Activated CD8-positive, alpha-beta memory T cell treated with anti-CD3 and anti-CD28 coated beads for 4 hours (primary cell): Measurements from ENCODE around the gene NFASC.
A peak's percentile ranks its signal among the peaks of the same experiment; 100 is the strongest.

Experiments used
- DNase-seq, 2 donors: peaks; one replicate each; pipeline ENCODE4 v3.0.0-alpha.2; 2020; ENCODE audit warnings: low read depth in 2 of 2

The NFASC gene

DNA sequence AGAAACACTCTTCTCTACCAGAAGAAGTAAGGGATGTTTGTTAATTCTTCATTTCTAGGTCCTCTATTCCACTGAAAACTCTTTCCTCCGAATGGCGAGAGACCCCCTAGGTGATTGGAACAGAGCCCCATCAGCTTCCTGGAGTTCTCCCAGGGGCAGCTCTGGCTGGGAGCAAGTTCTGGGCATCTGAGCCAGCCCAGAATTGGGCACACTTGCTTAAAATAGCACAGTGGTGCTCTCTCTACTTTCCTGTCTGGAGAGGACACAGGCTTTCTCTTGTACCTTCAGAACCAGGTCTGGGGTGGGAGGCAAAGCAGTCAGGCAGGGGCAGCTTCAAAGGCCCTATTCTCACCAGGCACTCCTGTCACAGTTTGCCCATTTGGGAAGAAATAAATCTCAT is 89.2 kb downstream of the NFASC start:
- no peak for DNase-seq

DNA sequence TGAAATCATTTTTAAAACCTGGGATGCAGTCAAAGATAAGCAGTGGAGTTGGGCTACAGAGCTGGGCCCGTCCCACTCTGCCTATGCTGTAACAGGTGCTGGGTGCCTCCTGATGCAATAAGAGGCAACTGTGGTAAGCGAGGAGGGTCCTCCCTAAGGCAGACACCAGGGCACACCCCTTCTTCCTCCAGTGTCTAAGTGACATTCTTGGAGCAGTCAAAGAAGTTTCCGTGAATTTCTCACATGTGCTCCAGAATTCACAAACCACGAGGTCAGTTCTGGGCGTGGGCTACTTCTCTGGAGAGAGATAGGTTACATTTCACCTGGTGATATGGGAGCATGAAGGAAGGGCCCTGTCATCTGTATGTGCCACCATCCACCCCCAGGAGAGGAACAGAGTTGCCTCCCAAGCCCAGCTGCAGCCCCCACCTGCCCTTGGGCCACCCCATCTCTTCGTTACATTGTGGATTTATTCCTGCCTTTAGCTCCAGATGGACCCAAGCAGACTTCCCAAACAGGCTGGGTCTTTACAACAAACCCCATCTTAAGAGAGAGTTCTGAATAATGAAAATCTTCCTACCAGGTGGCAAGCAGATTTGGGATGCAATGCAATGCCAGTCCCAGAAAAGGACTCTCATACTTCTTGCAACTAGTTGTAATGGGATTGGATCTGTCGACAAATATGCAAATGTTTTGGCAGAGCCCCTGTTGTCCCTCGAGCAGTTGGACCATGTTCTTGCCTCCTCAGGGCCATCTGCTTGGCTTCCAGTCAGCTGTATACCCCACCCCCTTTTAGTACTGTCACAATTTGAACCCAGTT is 89.9 kb downstream of the NFASC start:
- no peak for DNase-seq

DNA sequence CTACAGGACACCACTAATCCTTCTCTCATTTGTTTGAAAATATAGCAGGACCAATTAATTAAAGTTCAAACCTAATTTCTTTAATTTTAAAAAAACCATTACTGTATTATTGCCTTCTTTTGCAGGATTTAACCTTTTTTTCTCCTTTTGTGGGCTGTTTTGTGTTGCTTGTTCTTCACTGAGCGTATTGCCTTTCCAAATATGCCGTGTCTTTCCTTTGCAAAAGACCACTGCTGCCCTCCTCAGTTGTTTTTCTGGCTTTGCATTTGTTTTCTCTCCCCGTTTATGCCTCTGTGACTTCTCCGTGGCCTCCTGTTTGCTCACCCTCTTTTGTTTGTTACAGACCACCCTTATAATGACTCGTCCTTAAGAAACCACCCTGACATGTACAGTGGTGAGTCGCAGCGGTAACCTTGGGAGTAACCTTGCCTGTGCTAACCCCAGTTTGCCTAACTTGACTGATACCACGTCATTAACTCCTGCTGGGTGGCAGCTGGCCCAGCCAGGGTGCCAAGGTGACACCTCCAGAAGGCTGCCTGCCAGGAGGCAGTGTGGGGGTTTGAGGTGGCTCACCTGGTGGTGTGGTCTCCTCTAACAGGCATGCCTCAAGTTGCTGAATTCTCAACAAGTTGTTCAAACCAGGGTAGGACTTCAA is 91.2 kb downstream of the NFASC start:
- DNase-seq: no peak

DNA sequence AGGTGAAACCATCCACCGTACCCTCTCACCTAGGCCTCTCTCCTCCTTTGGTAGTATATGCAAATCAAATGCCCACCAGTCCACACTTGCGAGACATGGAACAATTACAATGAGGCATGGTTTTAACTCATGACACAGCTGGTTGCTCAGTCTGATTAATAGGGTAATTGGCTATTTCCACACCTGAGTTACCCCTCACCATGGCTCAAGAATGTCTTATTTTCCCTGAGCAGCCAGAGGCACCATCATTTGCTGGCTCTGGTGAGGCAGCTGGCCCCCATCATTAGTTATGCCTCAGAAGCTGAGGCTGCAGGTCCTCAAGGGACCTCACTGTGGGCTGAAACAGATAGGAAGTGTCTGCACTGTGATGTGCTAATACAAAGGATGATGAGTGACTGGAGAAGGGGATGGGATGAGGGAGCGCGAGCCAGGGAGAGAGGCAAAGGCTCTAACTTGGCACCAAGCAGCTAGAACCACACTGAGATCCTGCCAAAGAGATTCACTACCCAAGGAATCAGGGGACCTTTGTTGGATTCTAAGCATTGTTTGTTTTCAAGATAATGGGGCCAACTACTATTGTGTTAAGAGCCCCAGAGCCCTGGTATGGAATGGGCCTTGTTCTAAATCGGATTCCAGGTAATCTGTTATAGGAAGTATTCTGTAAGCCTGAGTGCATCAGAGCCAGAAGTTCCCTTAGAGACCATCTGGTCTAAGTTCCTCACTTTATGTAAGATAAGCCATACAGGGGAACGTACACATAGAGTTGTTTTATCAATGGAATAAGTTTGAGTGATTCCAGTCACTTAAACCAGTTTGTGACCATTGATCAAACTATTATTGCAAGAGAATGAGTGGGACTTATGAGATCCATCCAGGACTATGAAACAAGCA is 92.3 kb downstream of the NFASC start:
- no peak for DNase-seq

DNA sequence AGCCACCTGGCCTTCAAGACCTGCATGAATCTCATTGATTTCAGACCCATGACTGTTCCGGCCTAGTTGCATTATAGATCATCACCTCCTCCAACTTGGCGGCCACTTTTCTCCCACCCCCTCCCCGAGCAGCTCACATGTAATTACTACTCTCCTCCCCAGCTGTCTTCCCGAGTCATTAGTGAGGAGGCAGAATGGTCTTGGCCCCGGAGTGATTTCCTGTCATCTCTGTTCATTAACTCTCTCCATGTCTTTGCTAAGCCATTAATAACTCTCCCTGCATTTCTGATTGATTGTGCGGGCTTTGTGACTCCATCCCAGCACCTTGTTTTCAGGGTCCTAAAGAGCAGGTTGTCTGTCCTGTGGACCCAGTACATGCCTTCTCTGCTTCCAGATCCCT is 96.8 kb downstream of the NFASC start:
- no peak for DNase-seq

DNA sequence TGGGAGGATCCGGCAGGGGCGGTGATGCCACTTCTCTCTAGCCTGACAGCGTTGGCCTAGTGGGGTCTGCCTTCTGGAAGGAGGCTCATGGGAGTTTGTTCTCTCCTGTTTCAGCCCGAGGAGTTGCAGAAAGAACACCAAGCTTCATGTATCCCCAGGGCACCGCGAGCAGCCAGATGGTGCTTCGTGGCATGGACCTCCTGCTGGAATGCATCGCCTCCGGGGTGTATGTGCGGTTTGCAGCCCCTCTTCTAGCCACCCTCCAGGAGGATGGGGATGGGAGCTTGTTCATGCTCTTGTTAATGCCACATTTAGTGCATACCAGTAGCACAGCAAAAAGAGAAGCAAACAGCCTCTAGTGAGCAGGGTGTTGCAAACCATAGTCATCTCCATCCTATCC is 97.5 kb downstream of the NFASC start:
- no peak for DNase-seq

DNA sequence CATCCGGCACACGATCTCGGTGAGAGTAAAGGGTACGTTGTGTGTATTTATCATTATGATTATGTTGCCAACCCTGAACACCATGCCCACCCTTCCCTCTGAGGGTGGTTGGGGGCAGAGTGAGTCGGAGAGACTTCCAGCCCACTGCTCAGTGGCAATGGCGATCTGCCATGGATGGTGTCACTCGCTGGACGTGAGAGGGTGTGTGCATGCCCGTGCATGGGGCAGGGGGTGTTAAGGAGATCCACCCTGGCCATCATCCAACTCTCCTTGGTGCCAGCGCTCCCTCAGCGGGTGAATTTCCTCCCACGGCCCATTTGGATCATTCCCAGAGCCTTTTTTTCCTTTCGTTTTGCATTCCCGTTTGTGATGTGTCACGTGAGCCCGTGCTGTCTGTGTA is 98.3 kb downstream of the NFASC start:
- no peak for DNase-seq

DNA sequence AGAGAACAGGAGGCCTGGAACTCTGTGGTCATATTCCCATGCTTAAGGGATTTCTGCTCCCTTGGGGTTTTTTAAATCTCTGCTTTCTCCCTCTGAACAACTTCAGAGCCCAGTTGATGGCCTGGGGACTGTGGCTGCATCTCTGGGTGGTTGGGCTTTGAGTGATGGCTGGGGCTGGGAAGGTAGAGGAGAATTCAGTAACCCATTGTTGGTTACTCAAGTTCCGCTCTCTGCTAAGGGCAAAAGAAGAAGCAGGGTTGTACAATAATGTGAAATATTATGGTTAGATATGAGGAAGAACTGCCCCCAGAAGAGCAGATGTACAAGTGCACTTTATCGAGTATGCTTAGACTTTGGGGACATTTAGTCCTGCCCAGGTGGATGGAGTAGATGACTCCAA is 100.3 kb downstream of the NFASC start:
- DNase-seq: no peak

DNA sequence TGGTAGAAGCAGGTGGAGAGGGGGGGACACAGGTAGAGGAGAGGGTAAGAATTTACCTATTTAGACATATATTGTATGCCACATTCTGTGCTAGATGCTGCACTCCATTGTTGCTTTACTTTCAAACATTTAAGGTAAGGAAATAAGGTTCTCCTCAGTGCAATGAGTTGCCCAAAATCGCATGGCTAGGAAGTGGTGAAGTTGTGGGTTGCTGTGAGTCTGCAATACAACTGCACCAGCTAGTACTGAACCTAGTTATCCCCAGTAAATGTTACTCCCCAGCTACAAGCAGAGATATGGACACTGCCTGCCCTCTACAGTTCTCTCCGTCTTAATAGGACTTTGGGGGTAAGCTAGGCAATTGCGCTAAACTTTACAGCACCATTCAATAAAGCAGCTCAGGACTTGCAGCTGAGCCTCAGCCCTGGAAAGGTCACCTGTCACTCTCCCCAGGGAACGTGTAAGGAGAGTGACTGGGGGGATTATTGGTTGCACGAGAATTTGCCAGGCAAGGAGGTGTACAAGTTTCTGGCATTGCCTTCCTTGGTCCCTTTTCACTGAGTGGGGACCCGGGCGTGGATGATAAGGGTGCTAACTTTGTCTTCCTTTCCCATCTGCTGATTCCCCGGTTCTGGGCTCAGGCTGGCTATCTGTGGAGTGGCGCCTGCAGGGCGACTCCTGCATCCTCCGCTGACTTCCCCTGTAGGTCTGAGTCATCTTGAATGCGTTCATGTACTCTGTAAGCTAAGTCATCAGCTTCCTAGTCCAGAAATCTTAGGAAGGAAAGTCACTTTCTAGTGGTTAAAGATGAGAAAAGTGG is 101.1 kb downstream of the NFASC start:
- DNase-seq: no peak

DNA sequence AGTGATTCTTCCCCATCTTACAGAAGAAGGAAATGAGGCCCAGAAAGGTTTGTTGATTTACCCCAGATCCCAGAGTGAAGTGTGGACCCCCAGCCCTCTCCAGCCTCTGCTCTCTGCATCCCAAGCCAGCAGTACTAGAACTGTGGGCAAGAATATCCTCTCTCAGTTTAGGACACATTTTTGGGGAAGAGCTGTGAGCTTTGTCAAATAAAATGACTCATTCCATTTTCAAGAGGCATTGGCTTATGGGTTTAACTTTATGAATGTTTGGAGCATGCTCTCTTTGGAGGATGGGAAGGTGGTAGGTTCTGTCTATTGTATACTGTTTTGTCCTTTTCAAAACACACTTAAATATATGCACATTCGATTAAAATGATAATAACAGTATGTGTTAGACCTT is 101.8 kb downstream of the NFASC start:
- DNase-seq: no peak

DNA sequence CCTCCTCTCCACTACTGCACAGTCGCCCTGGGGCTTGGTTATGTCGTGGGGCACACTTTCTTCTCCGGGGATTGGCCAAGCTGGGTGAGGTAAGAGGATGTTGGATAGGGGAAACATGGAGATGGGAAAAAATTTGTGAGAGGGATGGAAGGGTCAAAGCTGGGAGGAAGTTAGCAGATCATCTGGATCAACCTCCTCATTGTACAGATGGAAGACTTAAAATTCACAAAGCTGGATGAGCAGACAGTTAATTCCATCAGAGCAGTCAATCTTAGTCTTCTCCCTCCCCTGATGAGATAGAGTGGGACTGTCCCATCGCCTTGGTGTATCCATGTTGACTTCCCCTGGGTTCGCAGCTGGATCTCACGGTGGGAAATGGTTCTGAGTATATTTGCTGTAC is 102.8 kb downstream of the NFASC start:
- no peak for DNase-seq

DNA sequence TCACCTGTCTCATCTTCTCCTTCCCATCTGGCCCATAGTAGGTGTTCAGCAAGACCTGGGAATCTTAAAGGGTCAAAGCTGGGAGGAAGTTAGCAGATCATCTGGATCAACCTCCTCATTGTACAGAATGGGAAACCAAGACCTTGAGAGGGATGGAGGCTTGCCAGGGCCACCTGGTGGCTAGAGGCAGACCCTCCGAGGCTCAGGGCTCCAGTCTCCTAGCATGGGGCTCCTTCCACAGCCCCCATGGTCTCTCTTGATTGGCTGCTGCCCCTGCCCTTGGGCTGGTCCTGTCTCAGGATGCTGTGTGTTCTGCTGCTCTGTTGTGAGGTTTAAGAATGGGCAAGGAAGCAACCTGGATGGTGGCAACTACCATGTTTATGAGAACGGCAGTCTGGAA is 103.7 kb downstream of the NFASC start:
- no peak for DNase-seq

DNA sequence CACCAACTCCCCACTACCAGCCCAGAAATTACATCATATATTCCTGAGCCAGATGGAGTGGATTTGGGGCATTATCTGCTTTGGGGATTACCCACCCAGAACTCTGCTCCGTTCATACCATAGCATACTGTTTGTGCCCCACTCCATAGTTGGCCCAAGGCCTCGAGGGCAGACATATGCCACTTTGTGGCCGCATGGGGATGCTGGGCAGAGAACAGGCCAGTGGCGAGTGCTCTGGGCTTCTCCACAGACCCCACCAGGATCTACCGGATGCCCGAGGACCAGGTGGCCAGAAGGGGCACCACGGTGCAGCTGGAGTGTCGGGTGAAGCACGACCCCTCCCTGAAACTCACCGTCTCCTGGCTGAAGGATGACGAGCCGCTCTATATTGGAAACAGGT is 104.4 kb downstream of the NFASC start:
- DNase-seq: no peak

DNA sequence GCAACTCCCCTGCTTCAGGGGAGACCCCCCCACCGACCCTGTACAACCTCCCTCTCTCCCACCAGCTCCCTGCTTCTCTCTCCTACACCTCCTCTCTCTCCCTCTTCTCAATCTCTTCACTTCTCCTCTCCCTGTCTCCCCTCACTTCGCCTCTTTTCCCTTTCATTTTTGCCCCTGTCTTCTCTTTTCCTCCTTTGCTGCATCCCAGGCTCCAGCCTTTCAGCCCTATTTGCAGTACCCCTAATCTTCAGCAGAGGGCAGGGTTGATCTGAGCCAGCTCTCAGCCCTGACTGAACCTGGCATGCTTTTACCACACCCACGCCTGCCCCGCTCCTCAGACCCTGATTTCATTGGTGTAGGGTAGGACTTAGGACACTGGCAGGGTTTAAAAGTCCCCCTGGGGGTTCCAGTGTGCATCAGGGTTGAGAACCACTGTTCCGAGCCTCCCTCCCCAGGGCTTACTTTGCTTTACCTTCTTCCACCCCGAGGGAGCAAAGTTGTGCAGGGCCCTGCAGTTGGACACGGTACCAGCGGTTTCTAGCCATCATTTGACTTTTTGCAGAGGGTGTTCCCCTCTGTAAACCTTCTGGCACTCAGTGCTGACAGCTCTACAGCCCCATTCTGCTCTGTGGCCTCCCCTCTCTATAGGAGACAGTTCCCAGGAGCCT is 105.0 kb downstream of the NFASC start:
- peak in 1 of 2 donors; percentile 12 for DNase-seq

DNA sequence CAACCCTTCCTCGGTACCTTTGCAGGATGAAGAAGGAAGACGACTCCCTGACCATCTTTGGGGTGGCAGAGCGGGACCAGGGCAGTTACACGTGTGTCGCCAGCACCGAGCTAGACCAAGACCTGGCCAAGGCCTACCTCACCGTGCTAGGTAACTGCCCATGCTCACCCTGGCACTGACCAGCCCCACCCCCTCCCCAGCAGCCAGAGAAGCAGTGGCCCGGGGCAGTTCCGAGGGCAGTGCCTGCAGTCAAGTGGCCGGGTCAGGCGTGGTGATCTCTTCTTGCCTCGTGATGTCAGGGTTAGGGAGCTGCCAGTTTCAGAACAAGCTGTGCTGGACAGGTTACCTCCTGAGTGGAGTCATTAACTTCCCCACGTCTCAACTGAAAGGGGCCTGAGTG is 106.0 kb downstream of the NFASC start:
- DNase-seq: no peak

DNA sequence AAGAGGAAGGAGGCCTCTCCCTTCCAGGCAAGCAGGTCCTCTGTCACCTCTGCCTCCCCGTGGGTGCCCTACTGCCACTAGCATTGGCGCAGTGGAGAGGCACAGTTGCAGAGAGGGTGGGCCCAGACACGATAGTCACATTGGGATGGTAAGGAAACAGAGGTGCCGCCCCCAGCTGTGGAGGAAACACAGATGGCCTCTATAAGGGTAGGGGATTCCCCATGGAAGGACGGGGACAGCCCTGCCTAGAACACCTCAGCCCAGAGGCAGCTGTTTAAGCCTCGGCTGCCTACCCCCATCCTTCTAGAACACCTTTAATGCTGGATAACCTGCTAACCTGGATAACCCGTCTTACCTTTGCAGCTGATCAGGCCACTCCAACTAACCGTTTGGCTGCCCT is 106.7 kb downstream of the NFASC start:
- DNase-seq: no peak

DNA sequence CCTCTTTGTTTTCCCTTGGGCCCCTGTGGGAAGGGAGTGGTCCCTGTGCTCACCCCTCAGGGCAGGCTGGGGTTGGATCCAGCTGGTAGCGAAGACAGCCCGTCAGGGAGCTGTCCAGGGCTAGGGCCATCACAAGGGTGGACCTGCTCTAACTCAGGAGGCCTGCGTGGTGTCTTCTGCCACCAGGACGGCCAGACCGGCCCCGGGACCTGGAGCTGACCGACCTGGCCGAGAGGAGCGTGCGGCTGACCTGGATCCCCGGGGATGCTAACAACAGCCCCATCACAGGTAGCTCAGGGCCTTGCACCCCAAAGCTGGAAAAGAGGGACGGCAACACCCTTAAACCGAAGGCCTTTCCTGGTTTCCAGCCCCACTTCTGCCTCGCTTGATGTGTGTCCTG is 108.1 kb downstream of the NFASC start:
- DNase-seq: no peak

DNA sequence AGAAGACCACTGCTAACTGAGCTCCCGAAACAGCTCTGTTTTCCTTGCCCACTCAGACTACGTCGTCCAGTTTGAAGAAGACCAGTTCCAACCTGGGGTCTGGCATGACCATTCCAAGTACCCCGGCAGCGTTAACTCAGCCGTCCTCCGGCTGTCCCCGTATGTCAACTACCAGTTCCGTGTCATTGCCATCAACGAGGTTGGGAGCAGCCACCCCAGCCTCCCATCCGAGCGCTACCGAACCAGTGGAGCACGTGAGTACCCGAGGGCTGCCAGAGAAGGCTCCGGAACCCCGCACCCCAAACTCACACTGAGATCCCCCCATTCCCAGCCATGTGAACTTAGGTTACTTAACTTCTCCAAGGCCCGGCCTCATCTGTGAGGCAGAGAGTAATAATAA is 108.6 kb downstream of the NFASC start:
- no peak for DNase-seq

DNA sequence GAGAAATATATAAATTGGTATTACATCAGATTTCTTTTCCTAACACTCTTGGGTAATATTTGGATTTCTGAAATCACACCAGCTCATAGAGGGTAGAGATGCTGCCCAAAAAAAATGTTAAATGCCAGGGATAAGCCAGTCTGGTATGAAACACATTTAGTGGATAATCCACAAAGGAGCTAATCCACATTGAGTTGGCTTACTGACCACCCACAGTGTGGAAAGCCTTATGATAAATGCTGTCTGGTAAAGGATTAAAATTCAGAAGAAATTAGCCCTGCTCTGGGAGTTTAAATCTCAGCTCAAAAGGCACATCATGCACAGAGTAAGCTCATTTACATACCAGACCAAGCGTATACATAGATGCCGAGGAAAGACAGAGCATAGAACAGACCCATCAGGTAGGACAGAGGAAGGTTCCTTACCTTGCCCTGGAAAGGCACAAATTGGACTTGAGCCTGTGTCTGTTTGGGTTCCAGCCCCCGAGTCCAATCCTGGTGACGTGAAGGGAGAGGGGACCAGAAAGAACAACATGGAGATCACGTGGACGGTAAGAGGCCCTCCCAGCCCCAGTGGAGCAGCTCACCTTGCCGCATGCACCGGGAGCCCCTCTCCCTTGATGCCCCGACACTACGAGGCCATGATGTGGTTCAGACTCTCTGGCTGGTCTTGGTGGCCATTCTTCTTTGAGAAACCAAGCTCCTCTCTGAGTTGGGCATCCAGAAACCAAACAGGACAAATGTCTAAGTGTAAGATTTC is 109.4 kb downstream of the NFASC start:
- no peak for DNase-seq

DNA sequence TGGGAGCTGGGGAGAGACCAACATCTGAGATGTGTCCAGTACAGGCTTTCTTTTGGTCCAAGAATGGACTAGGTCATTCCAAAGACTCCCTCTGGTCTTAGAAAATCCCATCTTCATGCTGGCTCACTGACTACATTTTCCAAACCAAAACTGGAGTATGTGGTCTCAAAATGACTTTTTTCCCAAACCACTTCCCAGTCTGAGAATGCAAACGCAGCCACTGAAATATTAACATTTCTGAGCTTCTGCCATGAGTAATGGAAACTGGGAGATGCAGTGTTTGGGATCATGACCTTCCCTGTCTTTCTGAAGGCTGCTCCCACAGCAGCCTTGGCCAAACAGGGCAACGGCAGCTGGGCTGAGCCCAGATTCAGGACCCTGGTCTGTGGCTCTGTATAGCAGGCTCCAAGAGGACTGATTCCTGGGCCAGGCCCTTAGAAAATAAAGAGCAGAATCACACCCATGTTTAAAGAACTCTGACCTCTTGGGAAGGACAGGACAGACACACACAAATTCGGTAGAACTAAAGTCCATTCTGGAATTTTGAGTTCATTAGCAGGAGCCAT is 110.3 kb downstream of the NFASC start:
- DNase-seq: no peak
